HG03135 (cell line): ENCODE data around the gene C17orf58.
"Not testable (repeated sequence)": the region's sequence is repeated elsewhere in the genome, so short reads cannot be mapped to it uniquely, and the experiment has no call there.

Experiments
- ATAC-seq: cut with Tn5 transposase; IDR thresholded peaks from one replicate; pipeline ENCODE4 v1.9.1; 2021; ENCODE audit warnings: mild to moderate bottlenecking, moderate library complexity; ENCODE audit not compliant: unreplicated experiment

C17orf58 gene

DNA sequence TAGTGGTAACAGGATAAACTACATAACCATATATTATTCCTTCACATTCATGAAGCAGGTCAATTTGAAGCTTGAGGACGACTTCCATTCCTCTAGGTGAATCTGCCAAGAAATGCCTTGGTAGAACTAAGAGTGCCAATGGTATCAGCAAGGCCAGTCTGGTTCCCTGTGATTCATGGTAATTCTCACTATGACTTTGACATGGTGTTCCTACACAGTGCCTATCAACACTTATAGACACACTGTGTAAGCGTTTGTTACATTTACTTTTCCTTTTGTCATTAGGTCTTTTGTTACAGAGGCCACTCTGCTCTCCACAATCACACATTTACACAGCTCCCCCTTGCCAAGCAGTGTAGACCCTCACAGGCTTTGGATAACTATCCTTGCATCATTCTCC lies 34.1 kb downstream of the C17orf58 start:
- not testable (repeated sequence) for ATAC-seq

DNA sequence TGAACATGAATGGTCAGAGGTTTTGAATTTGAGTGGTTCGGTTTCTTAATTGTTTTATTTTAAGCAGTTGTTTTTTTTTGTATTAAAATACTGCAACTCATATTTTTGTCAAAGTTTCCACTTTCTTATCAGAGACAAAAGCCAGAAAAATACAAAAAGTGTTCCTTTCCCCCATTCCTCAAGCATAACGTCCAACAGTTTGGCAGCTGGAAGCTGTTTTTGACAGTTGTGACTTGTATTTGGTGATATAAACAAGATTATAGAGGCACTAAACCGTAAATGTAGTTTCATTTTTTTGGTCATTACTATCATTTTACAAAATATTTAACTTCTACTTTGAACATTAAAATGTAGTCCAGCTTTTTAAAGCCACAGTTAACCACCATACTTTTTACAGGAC lies 36.0 kb downstream of the C17orf58 start:
- ATAC-seq = not testable (repeated sequence)

DNA sequence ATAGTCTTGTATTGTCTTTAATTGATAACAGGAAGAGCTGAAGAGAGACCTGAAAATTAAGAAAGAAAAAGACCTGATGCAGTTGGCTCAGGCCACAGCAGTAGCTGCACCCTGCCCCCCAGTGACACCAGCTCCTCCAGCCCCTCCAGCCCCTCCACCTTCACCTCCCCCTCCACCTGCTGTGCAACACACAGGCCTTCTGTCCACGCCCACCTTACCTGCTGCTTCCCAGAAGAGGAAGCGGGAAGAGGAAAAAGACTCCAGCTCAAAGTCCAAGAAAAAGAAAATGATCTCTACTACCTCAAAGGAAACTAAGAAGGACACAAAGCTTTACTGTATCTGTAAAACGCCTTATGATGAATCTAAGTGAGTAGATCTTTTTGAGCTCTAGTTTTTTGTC lies 36.8 kb downstream of the C17orf58 start:
- no peak for ATAC-seq

DNA sequence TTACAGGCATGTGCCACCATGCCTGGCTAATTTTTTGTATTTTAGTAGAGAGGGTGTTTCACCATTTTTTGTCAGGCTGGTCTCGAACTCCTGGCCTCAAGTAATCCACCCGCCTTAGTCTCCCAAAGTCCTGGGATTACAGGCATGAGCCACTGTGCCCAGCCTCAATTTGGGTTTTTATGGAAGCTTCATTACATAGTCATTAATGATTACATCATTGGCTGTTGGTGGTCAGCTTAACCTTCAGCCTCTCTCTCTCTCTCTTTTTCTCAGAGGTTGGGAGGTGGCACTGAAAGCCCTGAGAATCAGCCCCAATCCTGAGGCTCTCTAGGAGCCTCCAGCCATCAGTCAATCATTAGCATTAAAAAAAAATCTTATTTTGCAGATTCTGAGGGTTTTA lies 45.3 kb downstream of the C17orf58 start:
- ATAC-seq = no peak

DNA sequence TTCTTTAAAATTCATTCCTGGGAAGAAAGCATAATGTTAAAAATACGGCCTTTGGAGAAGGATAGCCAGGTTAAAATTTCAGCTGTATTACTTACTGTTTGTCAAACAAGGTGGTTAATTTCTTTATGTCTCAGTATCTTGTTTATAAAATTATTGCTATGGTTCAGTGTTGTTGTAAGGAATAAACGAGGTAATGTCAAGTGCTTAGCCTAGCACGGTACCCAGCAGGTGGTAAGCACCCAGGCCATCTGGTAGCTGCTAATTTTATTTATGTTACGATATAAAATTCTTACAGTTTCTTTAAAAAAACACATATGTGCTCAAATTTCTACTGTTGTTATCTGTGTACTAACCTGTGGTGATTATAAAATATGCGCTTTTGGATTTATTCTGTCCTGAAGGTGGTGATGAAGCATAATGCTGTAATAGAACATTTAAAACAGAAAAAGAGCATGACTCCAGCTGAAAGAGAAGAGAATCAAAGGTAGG lies 48.9 kb downstream of the C17orf58 start:
- ATAC-seq = no peak

DNA sequence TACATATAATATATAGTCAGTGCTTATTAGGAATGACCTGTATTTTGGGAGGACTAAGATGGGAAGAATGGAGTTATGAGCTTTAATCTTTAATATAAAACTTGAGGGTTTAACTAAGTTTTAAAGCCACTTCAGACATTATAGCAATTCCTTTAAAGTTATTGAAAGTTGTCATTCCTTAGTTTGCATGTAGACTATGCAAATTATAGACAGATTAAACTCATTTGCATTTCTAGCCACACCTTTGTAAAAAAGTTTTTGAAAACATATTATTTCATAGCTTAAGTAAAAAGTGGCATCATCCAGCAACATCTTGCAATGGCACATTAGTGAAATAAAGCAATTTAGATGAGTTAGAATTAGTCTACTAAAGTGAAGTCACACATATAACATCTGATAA lies 49.8 kb downstream of the C17orf58 start:
- no peak for ATAC-seq

DNA sequence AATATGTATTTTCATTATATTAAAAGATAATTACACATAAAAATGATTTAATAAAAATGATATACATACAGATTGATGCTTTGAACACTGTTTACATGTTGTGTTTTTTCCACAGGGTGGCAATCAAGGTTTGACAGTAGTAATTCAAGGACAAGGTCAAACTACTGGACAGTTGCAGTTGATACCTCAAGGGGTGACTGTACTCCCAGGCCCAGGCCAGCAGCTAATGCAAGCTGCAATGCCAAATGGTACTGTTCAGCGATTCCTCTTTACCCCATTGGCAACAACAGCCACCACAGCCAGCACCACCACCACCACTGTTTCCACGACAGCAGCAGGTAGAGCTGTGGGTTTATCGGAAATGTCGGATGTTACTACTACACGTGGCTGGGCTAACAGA lies 52.2 kb downstream of the C17orf58 start:
- no peak for ATAC-seq

DNA sequence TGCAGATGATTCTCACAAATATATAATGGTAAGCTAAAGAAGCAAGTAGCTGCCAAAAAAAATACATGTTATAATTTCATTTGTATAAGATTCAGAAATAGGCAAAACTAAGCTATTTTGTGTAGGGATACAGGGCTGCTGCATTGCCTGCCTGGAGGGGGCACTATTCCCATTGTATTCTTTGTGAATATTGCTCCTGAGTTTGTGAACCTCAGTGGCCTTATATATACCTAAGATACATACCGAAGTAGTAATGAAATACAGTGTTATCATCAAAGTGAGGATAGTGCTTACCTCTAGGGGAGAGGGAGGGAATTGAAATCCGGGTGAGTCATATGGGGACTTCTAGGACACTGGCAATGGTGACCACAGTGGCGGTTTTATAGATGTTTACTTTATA lies 53.5 kb downstream of the C17orf58 start:
- ATAC-seq = no peak
